Colonic mucosa (tissue), 4 donors: Measurements from ENCODE around the gene BOK. TPM values are rescaled to one million over a fixed set of nuclear protein-coding genes. Genes with fewer than 3 reads are reported as not detected.

Source experiments
- DNase-seq: peaks from one replicate; pipeline ENCODE4 v3.0.0-alpha.2; 2020
- H3K27ac ChIP-seq: fragments of 200-600 bp; one replicate; pipeline ENCODE4 v1.8.0; 2021
- H3K27me3 ChIP-seq: fragments of 200-600 bp; one replicate; pipeline ENCODE4 v1.8.0; 2021
- H3K36me3 ChIP-seq: fragments of 200-600 bp; one replicate; pipeline ENCODE4 v1.8.0; 2021
- H3K4me1 ChIP-seq: fragments of 200-600 bp; one replicate; pipeline ENCODE4 v1.8.0; 2021; ENCODE audit warnings: mild to moderate bottlenecking
- H3K4me3 ChIP-seq: fragments of 200-600 bp; one replicate; pipeline ENCODE4 v1.8.0; 2021
- H3K9ac ChIP-seq, 2 donors: one replicate each; pipeline ENCODE4 v1.7.0; 2013; ENCODE audit warnings: control low read depth in 2 of 2, low read depth in 2 of 2, low read length in 2 of 2
- H3K9me3 ChIP-seq: fragments of 200-600 bp; one replicate; pipeline ENCODE4 v1.8.0; 2021
- intact Hi-C: fragments of 100-400 bp; cut with DNase I; formaldehyde crosslinking; loops from one replicate; pipeline ENCODE4 v1.14.1; 2022
- total RNA-seq, 2 donors: library from RNA; stranded (reverse); fragmentation: NEBNext Ultra II Directional in 1 of 2; extraction: Animal tissue kit (Norgen Biotek cat#: 25700) in 1 of 2; gene quantifications; one replicate each; pipeline ENCODE4 v1.2.1, GENCODE V29; 2021
- TF ChIP-seq, protein P1 (sequence below): fragments of 200-600 bp; IDR thresholded peaks from one replicate; pipeline ENCODE4 v1.8.0; 2022; ENCODE audit warnings: antibody characterized with exemption, mild to moderate bottlenecking
- donor health status: healthy.
- donor health status: DM: no; HTN: no; CAD: no.
- donor health status: DM: no; HTN: no; CAD: no.

BOK gene
- total RNA-seq, 2 donors from 2014 or later: 8.3 to 14.1 TPM

DNA sequence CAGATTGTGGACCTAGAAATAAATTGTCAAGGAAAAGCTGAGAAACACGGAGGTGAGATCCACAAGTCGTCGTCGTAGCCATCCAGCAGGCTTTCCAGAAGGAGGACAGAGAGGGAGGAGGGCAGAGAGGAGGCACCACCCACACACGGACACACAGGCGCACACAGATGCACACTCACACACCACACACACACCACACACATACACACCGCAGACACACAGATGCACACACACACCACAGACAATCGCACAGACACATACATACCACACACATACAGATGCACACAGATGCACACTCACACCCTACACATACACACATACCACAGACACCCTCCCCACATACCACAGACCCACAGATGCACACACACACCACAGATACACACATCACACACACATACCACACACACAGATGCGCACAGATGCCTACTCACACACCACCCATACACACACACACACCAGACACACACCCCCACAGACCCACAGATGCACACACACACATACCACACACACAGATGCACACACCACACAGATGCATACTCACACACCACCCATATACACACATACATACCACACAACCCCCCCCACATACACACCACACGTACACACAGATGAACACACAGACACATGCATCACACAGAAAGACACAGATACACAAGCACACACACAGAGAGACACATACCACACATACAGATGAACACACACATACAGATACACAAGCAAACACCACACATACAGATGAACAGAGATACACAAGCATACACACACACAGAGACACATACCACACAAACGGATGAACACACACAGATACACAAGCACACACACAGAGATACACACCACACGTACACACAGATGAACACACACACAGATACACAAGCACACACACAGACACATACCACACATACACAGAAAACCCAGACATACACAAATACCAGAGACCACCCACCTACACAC lies 12.7 kb upstream of the BOK start:
- intact Hi-C loops: no loop called here
- Histone ChIP-seq H3K36me3 (no peaks in the 10 kb centered on the region), H3K4me3 (no peak overlapping the region), H3K27ac (no peak overlapping the region), H3K9ac (no peak overlapping the region), H3K27me3 (peaks cover 27% of the 10 kb centered on the region), H3K4me1 (no peaks in the 10 kb centered on the region), H3K9me3 (no peaks in the 10 kb centered on the region)
- no peak for DNase-seq
- TF ChIP-seq, protein P1, sequence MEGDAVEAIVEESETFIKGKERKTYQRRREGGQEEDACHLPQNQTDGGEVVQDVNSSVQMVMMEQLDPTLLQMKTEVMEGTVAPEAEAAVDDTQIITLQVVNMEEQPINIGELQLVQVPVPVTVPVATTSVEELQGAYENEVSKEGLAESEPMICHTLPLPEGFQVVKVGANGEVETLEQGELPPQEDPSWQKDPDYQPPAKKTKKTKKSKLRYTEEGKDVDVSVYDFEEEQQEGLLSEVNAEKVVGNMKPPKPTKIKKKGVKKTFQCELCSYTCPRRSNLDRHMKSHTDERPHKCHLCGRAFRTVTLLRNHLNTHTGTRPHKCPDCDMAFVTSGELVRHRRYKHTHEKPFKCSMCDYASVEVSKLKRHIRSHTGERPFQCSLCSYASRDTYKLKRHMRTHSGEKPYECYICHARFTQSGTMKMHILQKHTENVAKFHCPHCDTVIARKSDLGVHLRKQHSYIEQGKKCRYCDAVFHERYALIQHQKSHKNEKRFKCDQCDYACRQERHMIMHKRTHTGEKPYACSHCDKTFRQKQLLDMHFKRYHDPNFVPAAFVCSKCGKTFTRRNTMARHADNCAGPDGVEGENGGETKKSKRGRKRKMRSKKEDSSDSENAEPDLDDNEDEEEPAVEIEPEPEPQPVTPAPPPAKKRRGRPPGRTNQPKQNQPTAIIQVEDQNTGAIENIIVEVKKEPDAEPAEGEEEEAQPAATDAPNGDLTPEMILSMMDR: no peak

DNA sequence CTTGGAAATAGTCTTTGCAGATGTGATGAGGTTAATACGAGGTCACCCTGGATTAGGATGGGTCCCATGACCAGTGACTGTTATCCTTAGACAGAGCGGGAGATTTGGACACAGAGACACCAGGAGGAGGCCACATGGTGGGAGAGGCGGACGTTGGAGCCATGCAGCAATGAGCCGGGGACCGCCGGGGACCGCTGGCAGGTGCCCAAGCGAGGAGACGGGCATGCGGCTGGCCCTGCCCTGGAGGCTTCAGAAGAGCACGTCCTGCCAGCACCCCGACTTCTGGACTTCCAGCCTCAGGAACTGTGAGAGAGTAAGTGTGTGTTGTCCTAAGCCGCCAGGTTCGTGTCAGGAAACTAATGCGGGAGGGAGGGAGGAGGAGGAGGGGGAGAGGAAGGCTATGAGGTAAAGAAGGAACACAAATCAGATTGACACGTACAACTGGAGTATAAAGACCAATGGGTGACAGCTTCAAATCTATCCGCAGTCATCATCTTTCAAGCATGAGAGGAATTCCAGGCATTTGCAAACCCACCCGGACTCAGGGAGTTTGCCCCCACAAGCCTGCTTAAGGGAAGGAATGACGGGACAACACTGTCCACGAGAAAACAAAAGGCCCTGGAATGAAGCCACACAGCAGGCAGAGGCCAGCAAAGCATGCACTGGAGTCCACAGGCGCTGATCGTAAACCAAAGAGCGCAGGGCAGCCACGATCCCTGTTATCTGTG lies 11.6 kb upstream of the BOK start:
- intact Hi-C loops: no loop called here
- H3K9ac ChIP-seq: no peak overlapping the region

GRCh38 chr2:241547781-241548450 lies 10.6 kb upstream of the BOK start:
- Histone ChIP-seq H3K27ac (no peak overlapping the region), H3K9ac (no peak overlapping the region), H3K36me3 (no peaks in the 10 kb centered on the region), H3K4me3 (no peak overlapping the region), H3K27me3 (peaks cover 7% of the 10 kb centered on the region), H3K4me1 (no peaks in the 10 kb centered on the region), H3K9me3 (no peaks in the 10 kb centered on the region)
- intact Hi-C loops: no loop called here
- no peak for DNase-seq
- TF ChIP-seq, protein P1: no peak

More for the DNA sequence above, 11.6 kb upstream of the BOK start:
- TF ChIP-seq, protein P1: no peak
- Histone ChIP-seq H3K4me3 (no peak overlapping the region), H3K27ac (no peak overlapping the region), H3K4me1 (no peaks in the 10 kb centered on the region), H3K27me3 (peaks cover 16% of the 10 kb centered on the region), H3K36me3 (no peaks in the 10 kb centered on the region), H3K9me3 (no peaks in the 10 kb centered on the region)
- no peak for DNase-seq

DNA sequence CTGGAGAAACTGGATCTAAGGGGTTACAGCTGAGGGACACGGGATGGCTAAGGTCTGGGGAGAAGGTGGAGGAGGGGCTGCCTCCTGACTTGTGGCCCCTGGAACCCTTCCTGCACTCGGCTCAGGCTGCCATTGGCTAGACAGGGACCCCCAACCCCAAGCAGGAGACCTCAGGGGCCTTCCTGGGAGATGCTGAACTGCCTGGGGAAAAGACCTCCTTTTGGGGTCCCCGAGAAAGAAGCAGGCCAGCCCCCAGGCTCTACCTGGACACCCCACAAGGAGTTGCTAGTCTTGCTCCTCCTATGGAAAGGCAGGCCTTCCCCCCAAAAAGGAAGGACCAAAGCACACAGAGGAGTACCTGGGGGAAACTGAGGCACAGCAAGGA lies 10.1 kb upstream of the BOK start:
- intact Hi-C loops: no loop called here
- Histone ChIP-seq H3K36me3 (no peaks in the 10 kb centered on the region), H3K4me1 (no peaks in the 10 kb centered on the region), H3K9me3 (no peaks in the 10 kb centered on the region), H3K27me3 (peaks cover 7% of the 10 kb centered on the region), H3K27ac (no peak overlapping the region), H3K4me3 (no peak overlapping the region), H3K9ac (no peak overlapping the region)
- no peak for DNase-seq
- TF ChIP-seq, protein P1: no peak
